ENCODE results near the gene PNPLA7.

PNPLA7 gene

DNA sequence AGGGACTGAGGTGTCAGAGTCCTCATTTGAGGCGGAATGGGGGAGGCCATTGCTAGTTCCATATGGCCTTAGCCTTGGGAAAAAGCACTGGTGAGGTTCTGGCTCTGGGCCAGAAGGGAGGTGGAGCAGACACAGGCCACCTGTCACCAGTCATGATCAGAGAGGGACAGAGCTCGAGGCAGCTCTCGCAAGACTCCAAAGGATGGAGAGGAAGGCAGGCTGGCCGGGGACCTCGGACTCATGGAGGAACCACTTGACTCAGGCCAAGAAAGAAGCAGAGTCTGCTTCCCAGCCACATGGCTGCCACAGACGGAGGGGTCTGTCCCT is 61.9 kb downstream of the PNPLA7 start:
- no peak overlapping the region for H3K27ac ChIP-seq
- no peak overlapping the region for H3K4me3 ChIP-seq (ENCODE audit: low read depth in 1 of 2, low read length in 1 of 2)
- H3K4me1 ChIP-seq (ENCODE audit: control insufficient read depth in 1 of 2, insufficient read depth in 1 of 2, low read depth in 1 of 2, low read length in 1 of 2), result no peaks in the 10 kb centered on the region
- no peak for TF ChIP-seq CTCF (IDR thresholded peaks at IDR 0.05)
- H3K27me3 ChIP-seq, result no peaks in the 10 kb centered on the region
- H3K9me3 ChIP-seq, result no peaks in the 10 kb centered on the region
- no peaks in the 10 kb centered on the region for H3K36me3 ChIP-seq

- H3K9me3 ChIP-seq, result no peaks in the 10 kb centered on the region
- H3K36me3 ChIP-seq, result no peaks in the 10 kb centered on the region
- H3K4me3 ChIP-seq (ENCODE audit: low read depth in 1 of 2, low read length in 1 of 2), result no peak overlapping the region
- no peak overlapping the region for H3K27ac ChIP-seq
- H3K27me3 ChIP-seq, result no peaks in the 10 kb centered on the region
- no peak for TF ChIP-seq CTCF (IDR thresholded peaks at IDR 0.05)
- no peaks in the 10 kb centered on the region for H3K4me1 ChIP-seq (ENCODE audit: control insufficient read depth in 1 of 2, insufficient read depth in 1 of 2, low read depth in 1 of 2, low read length in 1 of 2)
These were observed 62.5 kb downstream of the PNPLA7 start for GRCh38 chr9:137487454-137488326.

- Histone ChIP-seq H3K27me3 (no peaks in the 10 kb centered on the region), H3K27ac (no peak overlapping the region), H3K9me3 (no peaks in the 10 kb centered on the region), H3K4me3 (ENCODE audit: low read depth in 1 of 2, low read length in 1 of 2) (no peak overlapping the region), H3K4me1 (ENCODE audit: control insufficient read depth in 1 of 2, insufficient read depth in 1 of 2, low read depth in 1 of 2, low read length in 1 of 2) (no peaks in the 10 kb centered on the region), H3K36me3 (no peaks in the 10 kb centered on the region)
- TF ChIP-seq CTCF (IDR thresholded peaks at IDR 0.05), result no peak
These were observed 63.4 kb downstream of the PNPLA7 start for GRCh38 chr9:137486545-137487453.

- Histone ChIP-seq H3K4me1 (ENCODE audit: control insufficient read depth in 1 of 2, insufficient read depth in 1 of 2, low read depth in 1 of 2, low read length in 1 of 2) (no peaks in the 10 kb centered on the region), H3K27me3 (no peaks in the 10 kb centered on the region), H3K36me3 (no peaks in the 10 kb centered on the region), H3K4me3 (ENCODE audit: low read depth in 1 of 2, low read length in 1 of 2) (no peak overlapping the region), H3K27ac (no peak overlapping the region), H3K9me3 (no peaks in the 10 kb centered on the region)
- no peak for TF ChIP-seq CTCF (IDR thresholded peaks at IDR 0.05)
These were observed 64.1 kb downstream of the PNPLA7 start for GRCh38 chr9:137486141-137486490.

DNA sequence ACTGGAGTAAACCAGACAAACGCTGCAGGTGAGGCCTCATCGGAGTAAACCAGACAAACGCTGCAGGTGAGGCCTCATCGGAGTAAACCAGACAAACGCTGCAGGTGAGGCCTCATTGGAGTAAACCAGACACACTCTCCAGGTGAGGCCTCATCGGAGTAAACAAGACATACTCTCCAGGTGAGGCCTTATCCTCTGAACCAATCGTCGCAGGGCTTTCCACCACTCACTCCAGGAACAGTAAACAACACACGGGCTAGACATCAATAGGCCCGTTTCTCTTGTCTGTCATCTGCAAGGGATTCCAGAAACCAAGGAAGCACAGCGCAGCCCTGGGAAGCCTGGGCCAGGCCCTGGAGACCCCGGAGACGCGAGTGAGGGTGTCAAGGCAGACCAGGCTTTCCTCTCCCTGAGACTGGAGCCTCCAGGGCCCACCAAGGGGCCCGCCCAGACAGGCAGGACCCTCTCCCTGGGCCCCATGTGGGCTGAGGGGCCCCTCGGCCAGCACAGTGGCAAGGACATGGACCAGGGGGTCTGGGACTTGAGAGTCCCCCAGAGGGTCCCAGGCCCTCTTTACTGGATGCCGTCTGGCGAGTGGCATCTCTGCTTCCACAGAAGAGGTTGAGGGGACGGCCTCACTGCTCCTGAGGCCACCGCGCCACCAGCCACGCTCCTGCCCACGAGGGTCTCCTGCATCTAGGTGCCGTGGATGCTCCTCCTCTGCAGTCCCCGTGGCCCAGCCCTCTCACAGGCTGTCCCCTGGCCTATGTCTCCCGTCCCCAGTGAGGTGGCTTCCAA is 64.7 kb downstream of the PNPLA7 start:
- Histone ChIP-seq H3K4me3 (ENCODE audit: low read depth in 1 of 2, low read length in 1 of 2) (no peak overlapping the region), H3K27ac (no peak overlapping the region), H3K9me3 (no peaks in the 10 kb centered on the region), H3K4me1 (ENCODE audit: control insufficient read depth in 1 of 2, insufficient read depth in 1 of 2, low read depth in 1 of 2, low read length in 1 of 2) (no peaks in the 10 kb centered on the region), H3K27me3 (no peaks in the 10 kb centered on the region), H3K36me3 (no peaks in the 10 kb centered on the region)
- no peak for TF ChIP-seq CTCF (IDR thresholded peaks at IDR 0.05)
